ENCODE results near the gene RBPJ. TPM values are rescaled to one million over a fixed set of nuclear protein-coding genes. Genes with fewer than 3 reads are reported as not detected.

RBPJ gene
- total RNA-seq, 6 experiments from 2014 or later = 60.9 to 71.7 (median 69.0) TPM

DNA sequence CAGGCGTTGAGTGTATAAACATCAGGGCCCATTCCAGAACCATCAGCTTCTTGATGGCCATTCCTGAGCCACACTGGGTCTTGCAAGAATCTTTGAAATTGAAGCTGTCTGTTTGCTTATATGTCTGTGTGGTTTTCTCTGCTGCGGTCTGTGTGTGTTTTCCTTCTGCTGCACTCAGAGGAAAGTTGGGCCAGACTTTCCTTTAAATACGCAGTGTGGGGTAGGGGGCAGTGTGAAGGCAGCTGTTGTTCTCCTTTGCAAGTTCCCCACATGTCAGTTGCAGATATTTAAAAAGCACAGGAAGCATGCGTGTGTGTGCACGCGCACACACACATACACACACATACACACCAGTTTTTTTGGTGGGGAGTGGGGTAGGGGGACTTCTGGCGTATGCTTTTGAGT, 137.3 kb downstream of the RBPJ start:
- Mint-ChIP-seq H3K9me3 (peaks cover 3% of the 10 kb centered on the region), H3K27ac (no peak overlapping the region), H3K36me3 (ENCODE audit: low read depth) (no peaks in the 10 kb centered on the region), H3K27me3 (ENCODE audit: insufficient read depth) (peaks cover 4% of the 10 kb centered on the region), H3K4me3 (no peak overlapping the region), H3K4me1 (ENCODE audit: low read depth) (peaks cover 13% of the 10 kb centered on the region)
- DNase-seq = no peak
- TF ChIP-seq, protein P1, sequence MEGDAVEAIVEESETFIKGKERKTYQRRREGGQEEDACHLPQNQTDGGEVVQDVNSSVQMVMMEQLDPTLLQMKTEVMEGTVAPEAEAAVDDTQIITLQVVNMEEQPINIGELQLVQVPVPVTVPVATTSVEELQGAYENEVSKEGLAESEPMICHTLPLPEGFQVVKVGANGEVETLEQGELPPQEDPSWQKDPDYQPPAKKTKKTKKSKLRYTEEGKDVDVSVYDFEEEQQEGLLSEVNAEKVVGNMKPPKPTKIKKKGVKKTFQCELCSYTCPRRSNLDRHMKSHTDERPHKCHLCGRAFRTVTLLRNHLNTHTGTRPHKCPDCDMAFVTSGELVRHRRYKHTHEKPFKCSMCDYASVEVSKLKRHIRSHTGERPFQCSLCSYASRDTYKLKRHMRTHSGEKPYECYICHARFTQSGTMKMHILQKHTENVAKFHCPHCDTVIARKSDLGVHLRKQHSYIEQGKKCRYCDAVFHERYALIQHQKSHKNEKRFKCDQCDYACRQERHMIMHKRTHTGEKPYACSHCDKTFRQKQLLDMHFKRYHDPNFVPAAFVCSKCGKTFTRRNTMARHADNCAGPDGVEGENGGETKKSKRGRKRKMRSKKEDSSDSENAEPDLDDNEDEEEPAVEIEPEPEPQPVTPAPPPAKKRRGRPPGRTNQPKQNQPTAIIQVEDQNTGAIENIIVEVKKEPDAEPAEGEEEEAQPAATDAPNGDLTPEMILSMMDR (IDR thresholded peaks at IDR 0.05) = no peak

DNA sequence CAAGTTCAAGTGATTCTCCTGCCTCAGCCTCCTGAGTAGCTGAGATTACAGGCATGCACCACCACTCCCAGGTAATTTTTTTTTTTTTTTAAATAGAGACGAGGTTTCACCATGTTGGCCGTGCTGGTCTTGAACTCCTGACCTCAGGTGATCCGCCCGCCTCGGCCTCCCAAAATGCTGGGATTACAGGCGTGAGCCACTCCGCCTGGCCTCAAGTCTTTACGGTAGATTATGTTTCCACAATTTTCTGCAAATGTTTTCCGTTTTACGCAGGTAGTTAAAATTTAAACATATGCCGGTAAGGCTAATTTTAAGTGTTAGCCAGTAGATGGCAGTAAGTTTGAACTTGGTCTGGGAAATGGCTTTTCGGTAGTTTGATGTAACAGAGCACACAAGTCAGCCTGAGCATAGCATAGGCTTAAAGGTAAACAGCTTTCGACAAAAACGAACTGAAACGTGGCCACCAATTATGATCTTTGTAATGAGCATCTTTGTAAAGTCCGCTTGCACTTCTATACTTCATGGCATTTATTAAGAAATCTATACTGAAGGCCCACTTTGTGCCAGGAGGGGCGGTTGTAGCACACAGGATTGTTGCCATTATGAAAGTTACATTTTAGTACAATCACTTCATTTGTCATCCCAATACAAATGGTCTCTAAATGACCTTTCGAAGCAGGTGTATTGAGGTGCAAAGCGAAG, 138.4 kb downstream of the RBPJ start:
- Mint-ChIP-seq H3K4me1 (ENCODE audit: low read depth) (peaks cover 13% of the 10 kb centered on the region), H3K9me3 (peaks cover 13% of the 10 kb centered on the region), H3K27me3 (ENCODE audit: insufficient read depth) (peaks cover 5% of the 10 kb centered on the region), H3K36me3 (ENCODE audit: low read depth) (no peaks in the 10 kb centered on the region), H3K4me3 (peak overlapping the region; percentile 35), H3K27ac (no peak overlapping the region)
- TF ChIP-seq, protein P1 (IDR thresholded peaks at IDR 0.05) = peak; percentile 84
- peak; percentile 67 for DNase-seq

DNA sequence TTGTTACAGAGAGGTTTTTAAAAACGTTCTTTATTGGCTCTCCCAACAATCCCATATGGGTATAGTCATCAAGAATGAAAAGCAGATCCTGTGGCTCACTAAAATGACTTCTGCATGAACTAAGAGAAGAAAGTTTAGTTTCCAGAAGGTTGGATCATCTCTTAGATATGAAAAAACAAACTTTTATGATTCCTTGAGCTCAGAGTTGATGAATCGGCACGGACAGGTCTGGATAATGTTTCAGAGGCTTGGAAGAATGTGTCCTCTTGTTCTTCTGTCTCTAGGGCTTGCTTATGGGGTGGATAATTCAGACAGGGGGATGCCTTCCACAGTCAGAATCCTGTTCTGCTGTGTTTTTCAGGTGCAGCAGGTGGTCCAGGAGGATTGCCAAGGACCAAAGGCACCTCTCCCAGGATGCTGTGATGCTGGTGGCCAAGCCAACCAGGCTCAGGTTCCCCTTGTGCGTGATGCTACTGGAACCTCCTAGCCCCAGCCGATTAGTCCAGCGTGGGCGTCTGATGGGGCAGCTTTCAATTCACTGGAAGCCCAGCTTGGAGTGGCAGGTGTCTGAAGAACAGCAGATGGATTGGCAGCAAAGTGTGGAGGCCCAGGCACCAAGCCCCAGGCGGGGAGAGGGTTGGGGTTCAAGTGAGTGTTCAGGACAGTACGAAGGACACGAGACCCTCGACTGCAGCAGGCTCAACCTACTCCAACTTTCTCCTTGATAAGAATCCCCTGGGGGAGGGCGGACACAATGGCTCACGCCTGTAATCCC, 139.1 kb downstream of the RBPJ start:
- no peaks in the 10 kb centered on the region for H3K36me3 Mint-ChIP-seq (ENCODE audit: low read depth)
- peak overlapping the region; percentile 35 for H3K4me3 Mint-ChIP-seq
- H3K4me1 Mint-ChIP-seq (ENCODE audit: low read depth) = peaks cover 13% of the 10 kb centered on the region
- peaks cover 5% of the 10 kb centered on the region for H3K27me3 Mint-ChIP-seq (ENCODE audit: insufficient read depth)
- DNase-seq = peak; percentile 52
- no peak overlapping the region for H3K27ac Mint-ChIP-seq
- peaks cover 14% of the 10 kb centered on the region; the same call in 1 of the 2 replicates for H3K9me3 Mint-ChIP-seq
- TF ChIP-seq, protein P1 (IDR thresholded peaks at IDR 0.05) = no peak

DNA sequence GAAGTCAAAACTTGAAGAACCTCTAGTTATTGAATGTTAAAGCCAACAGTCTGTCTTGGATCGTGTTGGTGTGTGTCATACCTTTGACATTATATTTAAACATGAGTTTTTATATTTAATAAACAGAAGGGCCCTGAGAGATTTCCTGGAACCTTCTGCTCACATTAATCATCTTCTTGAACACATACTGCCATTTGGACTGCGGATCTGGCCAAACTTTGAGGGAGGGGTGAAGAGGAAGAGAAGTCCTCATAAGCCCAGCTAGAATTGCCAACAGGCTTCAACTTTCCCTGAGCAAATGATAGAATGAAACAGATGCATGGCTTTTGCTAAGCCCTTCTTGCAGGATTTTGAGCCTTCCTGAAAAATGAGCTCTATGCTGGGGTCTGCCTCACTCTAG, 142.1 kb downstream of the RBPJ start:
- Mint-ChIP-seq H3K4me1 (ENCODE audit: low read depth) (peaks cover 13% of the 10 kb centered on the region), H3K27ac (no peak overlapping the region), H3K9me3 (peaks cover 14% of the 10 kb centered on the region; the same call in 1 of the 2 replicates), H3K36me3 (ENCODE audit: low read depth) (no peaks in the 10 kb centered on the region), H3K4me3 (no peak overlapping the region), H3K27me3 (ENCODE audit: insufficient read depth) (peaks cover 22% of the 10 kb centered on the region)
- no peak for DNase-seq
- TF ChIP-seq, protein P1 (IDR thresholded peaks at IDR 0.05) = no peak

DNA sequence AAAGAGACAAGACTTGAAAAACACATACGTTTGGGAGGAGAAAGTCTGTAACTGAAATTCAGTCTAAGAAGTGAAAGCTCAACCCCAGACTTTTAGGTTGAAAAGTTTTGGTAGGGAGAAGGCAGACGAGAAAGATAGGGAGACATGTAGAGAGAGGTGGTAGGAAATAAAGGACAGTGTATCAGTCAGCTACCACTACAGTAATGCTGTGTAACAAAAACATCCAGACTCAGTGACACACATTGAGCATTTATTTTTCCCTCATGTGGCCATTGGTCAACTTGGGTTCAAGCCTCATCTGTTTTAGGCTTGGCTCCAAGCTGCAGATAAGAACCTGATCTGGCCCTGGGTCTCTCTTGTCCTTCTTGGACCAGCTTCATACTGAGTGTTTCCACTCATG, 142.6 kb downstream of the RBPJ start:
- H3K9me3 Mint-ChIP-seq = peaks cover 14% of the 10 kb centered on the region; the same call in 1 of the 2 replicates
- peaks cover 23% of the 10 kb centered on the region for H3K27me3 Mint-ChIP-seq (ENCODE audit: insufficient read depth)
- H3K27ac Mint-ChIP-seq = no peak overlapping the region
- H3K4me1 Mint-ChIP-seq (ENCODE audit: low read depth) = peaks cover 13% of the 10 kb centered on the region
- no peak for DNase-seq
- TF ChIP-seq, protein P1 (IDR thresholded peaks at IDR 0.05) = no peak
- no peaks in the 10 kb centered on the region for H3K36me3 Mint-ChIP-seq (ENCODE audit: low read depth)
- no peak overlapping the region for H3K4me3 Mint-ChIP-seq
